HL-60 (cell line): ENCODE data around the gene SLC9A3.

Experiments
- DNase-seq, 2 experiments: peaks; one replicate each; pipeline ENCODE4 v3.0.0-alpha.2; 2010 to 2020; ENCODE audit warnings: low read depth in 1 of 2, low spot score in 1 of 2
- H3K27ac ChIP-seq: fragments of 250-450 bp; sonication (Bioruptor Pico); replicated peaks from 2 replicates; pipeline ENCODE4 v1.5.1; 2020; ENCODE audit warnings: mild to moderate bottlenecking, moderate library complexity
- H3K27me3 ChIP-seq: fragments of 250-450 bp; sonication (Bioruptor Pico); 2 replicates; pipeline ENCODE4 v1.5.1; 2021; ENCODE audit warnings: mild to moderate bottlenecking, moderate library complexity; ENCODE audit not compliant: insufficient read depth, poor library complexity, severe bottlenecking
- H3K4me3 ChIP-seq: replicated peaks from 2 replicates; pipeline ENCODE4 v1.5.1; 2011; ENCODE audit warnings: mild to moderate bottlenecking, control low read depth, low read length; ENCODE audit not compliant: insufficient read depth
- GABPA ChIP-seq: IDR thresholded peaks from 2 replicates; pipeline ENCODE4 v1.6.1; 2012; ENCODE audit warnings: low read depth
- POLR2AphosphoS5 ChIP-seq: IDR thresholded peaks from 2 replicates; pipeline ENCODE4 v1.6.1; 2012; ENCODE audit warnings: low read depth
- SPI1 ChIP-seq: IDR thresholded peaks from 2 replicates; pipeline ENCODE4 v1.6.1; 2012; ENCODE audit warnings: low read depth, mild to moderate bottlenecking, borderline replicate concordance
- TF ChIP-seq, protein P1 (sequence below): IDR thresholded peaks from one replicate; pipeline ENCODE4 v1.5.1; 2011; ENCODE audit warnings: low read length, control low read depth, inconsistent platforms; ENCODE audit not compliant: insufficient read depth
- TF ChIP-seq, protein P2 (sequence below): IDR thresholded peaks from 2 replicates; pipeline ENCODE4 v1.6.1; 2012; ENCODE audit warnings: low read depth; ENCODE audit not compliant: insufficient replicate concordance

The SLC9A3 gene

DNA sequence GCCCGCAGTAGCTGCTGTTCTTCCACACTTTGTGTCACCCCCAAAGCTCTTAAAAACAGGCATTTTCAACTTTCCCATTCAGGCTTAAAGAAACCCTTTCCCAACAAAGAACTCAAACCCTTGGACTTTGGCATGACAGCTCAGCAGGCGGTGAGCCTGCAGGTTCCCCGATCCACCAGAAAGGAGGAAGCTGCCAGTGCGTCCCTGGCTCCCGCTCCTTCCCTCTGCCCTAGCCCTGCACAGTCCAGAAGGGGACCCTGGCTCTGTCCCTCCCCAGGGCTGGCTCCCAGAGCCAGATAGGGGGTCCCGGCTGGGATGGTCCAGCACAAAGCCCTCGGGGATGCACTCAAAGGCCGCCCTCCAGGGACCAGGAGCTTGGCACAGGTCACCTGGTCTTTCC lies 9.6 kb downstream of the SLC9A3 start:
- Histone ChIP-seq H3K4me3 (no peak overlapping the region), H3K27ac (no peak overlapping the region), H3K27me3 (peaks cover 7% of the 10 kb centered on the region)
- TF ChIP-seq SPI1, result no peak
- TF ChIP-seq, protein P1, sequence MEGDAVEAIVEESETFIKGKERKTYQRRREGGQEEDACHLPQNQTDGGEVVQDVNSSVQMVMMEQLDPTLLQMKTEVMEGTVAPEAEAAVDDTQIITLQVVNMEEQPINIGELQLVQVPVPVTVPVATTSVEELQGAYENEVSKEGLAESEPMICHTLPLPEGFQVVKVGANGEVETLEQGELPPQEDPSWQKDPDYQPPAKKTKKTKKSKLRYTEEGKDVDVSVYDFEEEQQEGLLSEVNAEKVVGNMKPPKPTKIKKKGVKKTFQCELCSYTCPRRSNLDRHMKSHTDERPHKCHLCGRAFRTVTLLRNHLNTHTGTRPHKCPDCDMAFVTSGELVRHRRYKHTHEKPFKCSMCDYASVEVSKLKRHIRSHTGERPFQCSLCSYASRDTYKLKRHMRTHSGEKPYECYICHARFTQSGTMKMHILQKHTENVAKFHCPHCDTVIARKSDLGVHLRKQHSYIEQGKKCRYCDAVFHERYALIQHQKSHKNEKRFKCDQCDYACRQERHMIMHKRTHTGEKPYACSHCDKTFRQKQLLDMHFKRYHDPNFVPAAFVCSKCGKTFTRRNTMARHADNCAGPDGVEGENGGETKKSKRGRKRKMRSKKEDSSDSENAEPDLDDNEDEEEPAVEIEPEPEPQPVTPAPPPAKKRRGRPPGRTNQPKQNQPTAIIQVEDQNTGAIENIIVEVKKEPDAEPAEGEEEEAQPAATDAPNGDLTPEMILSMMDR, result no peak
- TF ChIP-seq GABPA, result no peak
- TF ChIP-seq, protein P2, sequence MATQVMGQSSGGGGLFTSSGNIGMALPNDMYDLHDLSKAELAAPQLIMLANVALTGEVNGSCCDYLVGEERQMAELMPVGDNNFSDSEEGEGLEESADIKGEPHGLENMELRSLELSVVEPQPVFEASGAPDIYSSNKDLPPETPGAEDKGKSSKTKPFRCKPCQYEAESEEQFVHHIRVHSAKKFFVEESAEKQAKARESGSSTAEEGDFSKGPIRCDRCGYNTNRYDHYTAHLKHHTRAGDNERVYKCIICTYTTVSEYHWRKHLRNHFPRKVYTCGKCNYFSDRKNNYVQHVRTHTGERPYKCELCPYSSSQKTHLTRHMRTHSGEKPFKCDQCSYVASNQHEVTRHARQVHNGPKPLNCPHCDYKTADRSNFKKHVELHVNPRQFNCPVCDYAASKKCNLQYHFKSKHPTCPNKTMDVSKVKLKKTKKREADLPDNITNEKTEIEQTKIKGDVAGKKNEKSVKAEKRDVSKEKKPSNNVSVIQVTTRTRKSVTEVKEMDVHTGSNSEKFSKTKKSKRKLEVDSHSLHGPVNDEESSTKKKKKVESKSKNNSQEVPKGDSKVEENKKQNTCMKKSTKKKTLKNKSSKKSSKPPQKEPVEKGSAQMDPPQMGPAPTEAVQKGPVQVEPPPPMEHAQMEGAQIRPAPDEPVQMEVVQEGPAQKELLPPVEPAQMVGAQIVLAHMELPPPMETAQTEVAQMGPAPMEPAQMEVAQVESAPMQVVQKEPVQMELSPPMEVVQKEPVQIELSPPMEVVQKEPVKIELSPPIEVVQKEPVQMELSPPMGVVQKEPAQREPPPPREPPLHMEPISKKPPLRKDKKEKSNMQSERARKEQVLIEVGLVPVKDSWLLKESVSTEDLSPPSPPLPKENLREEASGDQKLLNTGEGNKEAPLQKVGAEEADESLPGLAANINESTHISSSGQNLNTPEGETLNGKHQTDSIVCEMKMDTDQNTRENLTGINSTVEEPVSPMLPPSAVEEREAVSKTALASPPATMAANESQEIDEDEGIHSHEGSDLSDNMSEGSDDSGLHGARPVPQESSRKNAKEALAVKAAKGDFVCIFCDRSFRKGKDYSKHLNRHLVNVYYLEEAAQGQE, result no peak
- TF ChIP-seq POLR2AphosphoS5, result no peak
- no peak for DNase-seq

DNA sequence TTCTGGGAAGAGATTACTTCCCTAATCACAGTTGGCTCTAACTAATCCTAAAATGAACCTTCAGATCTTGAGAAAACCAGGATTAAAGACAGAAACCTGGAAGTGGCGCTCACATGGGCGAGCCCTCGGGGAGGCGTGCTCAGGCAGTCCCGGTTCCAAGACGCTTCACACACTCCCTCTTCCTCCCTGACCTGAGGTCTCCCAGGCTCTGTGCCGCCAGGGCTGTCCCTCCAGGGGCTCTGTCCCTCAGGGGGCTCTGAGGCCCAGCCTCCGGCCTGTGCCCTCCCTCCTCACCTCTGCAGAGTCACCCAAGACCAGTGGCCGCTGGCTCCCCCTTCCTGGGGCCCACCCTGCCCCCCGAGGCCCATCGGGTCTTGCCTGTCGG lies 10.2 kb downstream of the SLC9A3 start:
- Histone ChIP-seq H3K27me3 (peaks cover 5% of the 10 kb centered on the region), H3K27ac (no peak overlapping the region), H3K4me3 (no peak overlapping the region)
- no peak for DNase-seq
- TF ChIP-seq GABPA, result no peak

DNA sequence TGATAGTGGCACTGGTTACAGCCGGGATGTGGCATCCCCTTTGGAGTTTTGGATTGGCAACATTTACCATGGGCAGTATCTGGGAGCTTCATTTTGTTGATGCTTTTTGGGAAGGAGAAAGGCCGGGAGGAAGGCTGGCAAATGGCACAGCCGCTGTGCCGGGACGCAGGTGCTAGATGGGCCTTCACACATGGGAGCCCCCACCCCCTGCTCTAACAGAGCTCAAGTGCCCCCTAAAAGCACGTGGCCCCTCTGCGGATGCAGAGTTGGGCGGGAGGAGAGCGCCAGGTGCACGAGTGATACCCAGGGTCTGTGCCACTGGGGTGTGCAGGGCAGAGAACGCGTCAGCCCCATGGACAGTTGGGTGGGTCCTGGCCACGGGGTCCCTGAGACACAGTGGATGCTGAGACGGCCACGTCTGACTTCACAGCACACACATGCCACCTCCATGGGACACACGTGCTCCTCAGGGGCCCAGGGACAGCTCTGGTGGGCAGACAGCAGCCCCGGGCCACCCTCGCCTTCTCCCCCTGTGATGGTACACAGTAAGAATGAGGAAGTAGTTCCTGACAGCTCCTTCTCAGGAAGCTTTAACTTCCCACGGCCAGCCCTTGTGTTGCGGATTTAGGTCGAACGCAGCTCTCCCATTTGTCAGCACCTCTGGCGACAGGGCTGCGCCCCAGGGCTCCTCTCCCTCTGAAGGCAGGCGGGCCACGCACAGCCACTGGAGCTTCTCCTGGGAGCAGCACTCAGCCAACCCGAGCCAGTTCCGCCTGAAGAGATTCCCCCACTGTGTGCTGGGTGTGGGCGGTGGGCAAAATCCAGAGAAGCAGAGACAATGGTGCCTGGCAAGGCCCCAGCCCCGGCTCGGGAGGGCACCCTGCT lies 10.8 kb downstream of the SLC9A3 start:
- peaks cover 4% of the 10 kb centered on the region for H3K27me3 ChIP-seq
- no peak for DNase-seq
- H3K27ac ChIP-seq, result no peak overlapping the region
- no peak overlapping the region for H3K4me3 ChIP-seq
- no peak for TF ChIP-seq SPI1
- no peak for TF ChIP-seq GABPA
- TF ChIP-seq POLR2AphosphoS5, result no peak
- TF ChIP-seq, protein P1, result no peak
- TF ChIP-seq, protein P2, result no peak

DNA sequence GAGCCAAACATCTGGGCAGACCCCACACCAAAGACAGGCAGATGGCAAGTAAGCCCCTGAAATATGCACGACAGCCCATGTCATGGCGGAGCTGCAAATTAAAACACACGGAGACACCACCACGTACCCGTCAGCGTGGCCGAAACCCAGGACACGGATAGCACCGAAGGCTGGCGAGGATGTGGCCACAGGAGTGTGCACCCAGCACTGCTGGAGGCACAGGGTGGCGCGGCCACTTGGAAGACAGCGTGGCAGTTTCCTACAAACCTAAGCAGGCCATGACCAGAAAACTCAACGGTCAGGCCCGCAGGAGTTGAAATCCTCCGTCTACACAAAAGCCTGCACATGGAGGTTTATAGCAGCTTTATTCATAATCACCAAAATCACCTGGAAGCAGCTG lies 12.8 kb downstream of the SLC9A3 start:
- H3K27me3 ChIP-seq, result peaks cover 2% of the 10 kb centered on the region
- DNase-seq, result no peak
- no peak for TF ChIP-seq GABPA
- no peak for TF ChIP-seq POLR2AphosphoS5
- TF ChIP-seq SPI1, result no peak
- TF ChIP-seq, protein P1, result no peak
- H3K4me3 ChIP-seq, result no peak overlapping the region
- no peak overlapping the region for H3K27ac ChIP-seq
